GM21528 (cell line): ENCODE data around the gene ACSL6.

Experiments
- ATAC-seq: cut with Tn5 transposase; IDR thresholded peaks from one replicate; pipeline ENCODE4 v1.9.1; 2021; ENCODE audit warnings: mild to moderate bottlenecking, moderate library complexity; ENCODE audit not compliant: unreplicated experiment, low FRiP score

ACSL6 gene

GRCh38 chr5:132049559-132049958, 38.1 kb upstream of the ACSL6 start:
- no peak for ATAC-seq

GRCh38 chr5:132049093-132049492, 37.6 kb upstream of the ACSL6 start:
- ATAC-seq: no peak

GRCh38 chr5:132046880-132047299, 35.4 kb upstream of the ACSL6 start:
- no peak for ATAC-seq

GRCh38 chr5:132044207-132044606, 32.7 kb upstream of the ACSL6 start:
- no peak for ATAC-seq

GRCh38 chr5:132037353-132037752, 25.9 kb upstream of the ACSL6 start:
- no peak for ATAC-seq

- ATAC-seq: no peak
These were observed 21.7 kb upstream of the ACSL6 start for GRCh38 chr5:132033122-132033521.

GRCh38 chr5:132032196-132032595, 20.7 kb upstream of the ACSL6 start:
- ATAC-seq: no peak

GRCh38 chr5:132030610-132031009, 19.2 kb upstream of the ACSL6 start:
- no peak for ATAC-seq

GRCh38 chr5:132029609-132030330, 18.3 kb upstream of the ACSL6 start:
- no peak for ATAC-seq

GRCh38 chr5:132027027-132027426, 15.6 kb upstream of the ACSL6 start:
- ATAC-seq: no peak

- ATAC-seq: no peak
These were observed 15.1 kb upstream of the ACSL6 start for GRCh38 chr5:132026516-132027008.

- no peak for ATAC-seq
These were observed 14.0 kb upstream of the ACSL6 start for GRCh38 chr5:132025403-132025971.

- ATAC-seq: no peak
These were observed 13.4 kb upstream of the ACSL6 start for GRCh38 chr5:132024789-132025402.

- no peak for ATAC-seq
These were observed 12.6 kb upstream of the ACSL6 start for GRCh38 chr5:132024117-132024435.

GRCh38 chr5:132023258-132024116, 12.0 kb upstream of the ACSL6 start:
- no peak for ATAC-seq

GRCh38 chr5:132022737-132023136, 11.3 kb upstream of the ACSL6 start:
- ATAC-seq: no peak

- no peak for ATAC-seq
These were observed 10.2 kb upstream of the ACSL6 start for GRCh38 chr5:132021654-132022053.

GRCh38 chr5:132020568-132021339, 9.3 kb upstream of the ACSL6 start:
- ATAC-seq: peak; percentile 35

- peak; percentile 99 for ATAC-seq
These were observed 8.5 kb upstream of the ACSL6 start for GRCh38 chr5:132019857-132020555.

- ATAC-seq: no peak
These were observed 7.9 kb upstream of the ACSL6 start for GRCh38 chr5:132019337-132019736.
